Ishikawa (cell line): ENCODE data around the gene TNP1.
A peak's percentile ranks its signal among the peaks of the same experiment; 100 is the strongest.

Experiments used
- CEBPB ChIP-seq: IDR thresholded peaks from 2 replicates; pipeline ENCODE4 v1.6.1; 2012
- CREB1 ChIP-seq: IDR thresholded peaks from 2 replicates; pipeline ENCODE4 v1.6.1; 2012; ENCODE audit warnings: low read depth
- EGR1 ChIP-seq: IDR thresholded peaks from 2 replicates; pipeline ENCODE4 v1.6.1; 2012
- EP300 ChIP-seq: IDR thresholded peaks from 2 replicates; pipeline ENCODE4 v1.6.1; 2012; ENCODE audit warnings: borderline replicate concordance
- FOXM1 ChIP-seq: IDR thresholded peaks from 2 replicates; pipeline ENCODE4 v1.6.1; 2012; ENCODE audit warnings: low read depth, borderline replicate concordance
- MAX ChIP-seq: IDR thresholded peaks from 2 replicates; pipeline ENCODE4 v1.6.1; 2012
- NFIC ChIP-seq: IDR thresholded peaks from 2 replicates; pipeline ENCODE4 v1.6.1; 2012
- RAD21 ChIP-seq: IDR thresholded peaks from 2 replicates; pipeline ENCODE4 v1.6.1; 2012; ENCODE audit warnings: low read depth
- REST ChIP-seq: IDR thresholded peaks from 2 replicates; pipeline ENCODE4 v1.6.1; 2012; ENCODE audit warnings: low read depth, mild to moderate bottlenecking
- TAF1 ChIP-seq: IDR thresholded peaks from 2 replicates; pipeline ENCODE4 v1.6.1; 2012; ENCODE audit warnings: low read depth, mild to moderate bottlenecking
- TCF12 ChIP-seq: IDR thresholded peaks from 2 replicates; pipeline ENCODE4 v1.6.1; 2012; ENCODE audit warnings: low read depth
- TEAD4 ChIP-seq: IDR thresholded peaks from 2 replicates; pipeline ENCODE4 v1.6.1; 2012
- USF1 ChIP-seq: IDR thresholded peaks from 2 replicates; pipeline ENCODE4 v1.6.1; 2012
- YY1 ChIP-seq: IDR thresholded peaks from 2 replicates; pipeline ENCODE4 v1.6.1; 2012; ENCODE audit warnings: low read depth
- ZBTB7A ChIP-seq: IDR thresholded peaks from 2 replicates; pipeline ENCODE4 v1.6.1; 2012; ENCODE audit warnings: low read depth

The TNP1 gene

DNA sequence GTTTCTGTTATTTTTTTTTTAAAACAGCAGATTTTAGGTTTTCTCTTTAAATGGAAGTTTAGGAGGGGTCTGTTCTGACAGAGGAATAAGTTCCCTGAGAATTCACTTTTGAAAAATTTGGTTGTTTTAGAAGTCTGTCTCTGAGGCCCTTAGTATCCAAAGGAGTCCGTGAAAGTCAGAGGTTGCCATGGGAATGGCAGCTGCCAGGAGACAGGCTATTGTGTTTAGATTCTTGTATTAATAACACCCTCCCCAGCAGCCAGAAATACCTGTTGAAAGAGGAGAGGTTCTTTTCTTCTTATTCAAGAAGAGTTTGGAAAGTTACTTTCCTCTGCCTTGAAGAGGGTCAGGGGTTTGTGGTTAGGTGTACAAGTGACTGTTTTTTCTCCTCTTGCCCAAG lies 29.5 kb downstream of the TNP1 start:
- no peak for TF ChIP-seq EP300
- TF ChIP-seq NFIC: no peak
- no peak for TF ChIP-seq YY1
- TF ChIP-seq EGR1: no peak
- no peak for TF ChIP-seq MAX
- TF ChIP-seq TEAD4: no peak
- no peak for TF ChIP-seq FOXM1
- no peak for TF ChIP-seq ZBTB7A
- no peak for TF ChIP-seq TAF1
- TF ChIP-seq RAD21: no peak
- TF ChIP-seq USF1: no peak

GRCh38 chr2:216829533-216829932 lies 30.3 kb downstream of the TNP1 start:
- TF ChIP-seq EP300: 0 out of 2 replicates have a peak, but pooled peaks have one; percentile 31
- no peak; the same call in 1 of the 2 replicates for TF ChIP-seq TCF12
- TF ChIP-seq MAX: peak; percentile 71
- no peak for TF ChIP-seq FOXM1
- TF ChIP-seq REST: no peak
- no peak for TF ChIP-seq CEBPB
- 0 out of 2 replicates have a peak, but pooled peaks have one; percentile 6 for TF ChIP-seq RAD21
- no peak for TF ChIP-seq CREB1
- peak; percentile 87 for TF ChIP-seq NFIC
- TF ChIP-seq ZBTB7A: no peak
- TF ChIP-seq USF1: peak; percentile 43

DNA sequence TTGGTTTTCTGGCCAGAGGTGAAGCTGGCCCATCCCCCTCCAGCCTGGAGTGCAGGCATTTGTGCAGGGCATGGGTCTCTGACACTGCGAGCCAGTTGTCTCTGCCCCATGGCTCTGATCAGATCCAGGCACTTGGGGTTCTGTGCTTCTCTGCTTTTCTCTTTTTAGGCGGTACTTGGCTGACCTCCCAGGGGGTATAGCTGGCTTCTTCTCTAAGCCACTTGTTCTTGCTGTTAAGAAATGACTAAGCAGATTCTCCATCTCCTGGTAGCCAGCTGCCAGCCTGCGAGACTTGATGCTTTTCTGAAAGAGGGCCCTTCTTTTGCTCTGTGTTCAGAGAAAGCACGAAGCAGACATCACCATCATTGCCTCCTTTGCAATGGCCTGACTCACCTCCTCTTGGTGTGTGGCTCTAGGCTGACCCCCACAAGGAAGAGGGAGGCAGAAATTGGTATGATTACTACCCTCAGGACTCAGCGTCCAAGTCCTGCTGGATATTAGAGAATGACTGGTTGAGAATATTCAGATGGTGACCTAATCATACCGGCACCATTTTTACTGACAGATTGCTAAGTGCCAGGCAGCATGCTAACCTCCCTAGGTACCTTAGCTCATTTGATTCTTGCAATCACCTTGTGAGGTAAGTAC lies 32.7 kb downstream of the TNP1 start:
- TF ChIP-seq NFIC (no peak), CEBPB (no peak), TAF1 (no peak), TEAD4 (no peak), TCF12 (no peak), USF1 (no peak), REST (no peak)

DNA sequence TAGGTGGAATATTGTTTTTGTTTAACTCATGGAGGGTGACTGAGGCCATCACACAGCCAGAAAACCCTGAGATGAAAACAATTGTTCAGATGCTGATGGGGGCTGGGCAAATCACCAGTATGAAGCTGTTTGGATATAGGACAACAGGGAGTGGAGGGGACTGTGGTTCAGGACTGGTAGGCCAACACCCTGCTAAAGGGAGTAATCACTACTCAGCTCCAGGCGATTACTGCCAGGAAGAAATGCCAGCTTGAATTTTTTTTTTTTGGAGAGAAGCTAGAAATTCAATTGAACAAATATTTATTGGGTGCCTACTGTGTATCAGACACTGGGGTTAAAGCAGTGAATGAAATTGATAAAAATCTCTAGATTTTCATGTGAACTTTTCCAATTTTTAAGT lies 37.4 kb downstream of the TNP1 start:
- TF ChIP-seq TAF1 (no peak), NFIC (no peak), CREB1 (no peak), EGR1 (no peak), YY1 (no peak), TCF12 (no peak), RAD21 (no peak), CEBPB (no peak), MAX (no peak), REST (no peak), FOXM1 (no peak), TEAD4 (no peak), EP300 (no peak), ZBTB7A (no peak), USF1 (no peak)
